ENCODE measurements around the gene RAB29.

RAB29 gene

DNA sequence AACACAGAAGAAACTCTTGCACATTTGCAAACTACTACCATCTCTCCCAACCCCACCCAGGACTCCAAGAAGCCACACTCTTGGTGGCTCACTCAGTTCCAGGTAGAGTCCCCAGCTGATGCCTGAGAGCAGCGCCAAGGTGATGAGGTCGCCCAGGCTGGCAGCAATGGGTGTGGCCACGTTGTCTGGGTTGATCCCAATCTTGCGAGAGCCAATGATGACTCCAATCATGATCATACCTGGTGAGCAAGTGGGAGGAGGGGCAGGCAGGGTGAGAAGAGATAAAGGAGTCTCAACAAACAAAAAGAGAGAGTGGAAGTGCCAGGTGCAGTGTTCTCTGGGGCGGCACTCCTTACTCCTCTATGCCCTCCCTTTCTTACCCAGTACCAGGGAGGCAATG is 23.3 kb upstream of the RAB29 start:
- DNase-seq (ENCODE audit: low spot score), result no peak
- in situ Hi-C loops (cut with MboI; ENCODE audit: low sequenced_read_pairs, unreplicated experiment), result loop anchor here (10.0 to 25.0 kb wide), 3 partner anchors 116 to 314 kb away; partner anchors contain the start of gene AVPR1B
- TF ChIP-seq, protein P1, sequence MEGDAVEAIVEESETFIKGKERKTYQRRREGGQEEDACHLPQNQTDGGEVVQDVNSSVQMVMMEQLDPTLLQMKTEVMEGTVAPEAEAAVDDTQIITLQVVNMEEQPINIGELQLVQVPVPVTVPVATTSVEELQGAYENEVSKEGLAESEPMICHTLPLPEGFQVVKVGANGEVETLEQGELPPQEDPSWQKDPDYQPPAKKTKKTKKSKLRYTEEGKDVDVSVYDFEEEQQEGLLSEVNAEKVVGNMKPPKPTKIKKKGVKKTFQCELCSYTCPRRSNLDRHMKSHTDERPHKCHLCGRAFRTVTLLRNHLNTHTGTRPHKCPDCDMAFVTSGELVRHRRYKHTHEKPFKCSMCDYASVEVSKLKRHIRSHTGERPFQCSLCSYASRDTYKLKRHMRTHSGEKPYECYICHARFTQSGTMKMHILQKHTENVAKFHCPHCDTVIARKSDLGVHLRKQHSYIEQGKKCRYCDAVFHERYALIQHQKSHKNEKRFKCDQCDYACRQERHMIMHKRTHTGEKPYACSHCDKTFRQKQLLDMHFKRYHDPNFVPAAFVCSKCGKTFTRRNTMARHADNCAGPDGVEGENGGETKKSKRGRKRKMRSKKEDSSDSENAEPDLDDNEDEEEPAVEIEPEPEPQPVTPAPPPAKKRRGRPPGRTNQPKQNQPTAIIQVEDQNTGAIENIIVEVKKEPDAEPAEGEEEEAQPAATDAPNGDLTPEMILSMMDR (IDR thresholded peaks at IDR 0.05; ENCODE audit: borderline replicate concordance, control extremely low read depth, extremely low read depth, insufficient read depth, missing control alignments), result no peak

DNA sequence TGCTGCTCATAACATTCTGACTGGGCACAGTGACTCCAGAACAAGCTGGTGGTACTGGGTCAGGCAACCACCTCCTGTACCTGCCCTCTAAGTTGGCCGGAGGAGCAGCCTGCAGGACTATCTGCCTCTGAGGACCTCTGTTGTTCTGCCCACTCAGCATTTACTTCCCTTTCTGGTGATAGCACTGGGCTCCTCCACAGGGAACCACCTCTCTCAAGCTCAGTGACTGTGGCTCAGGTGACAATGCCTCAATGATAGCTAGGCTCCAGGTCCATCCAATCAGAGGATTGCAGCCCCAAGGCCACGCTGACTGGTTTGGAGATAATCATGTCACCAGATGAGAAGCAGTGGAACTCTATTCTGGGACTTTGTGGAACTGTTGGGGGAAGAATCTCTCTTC is 21.9 kb upstream of the RAB29 start:
- no peak for DNase-seq (ENCODE audit: low spot score)
- in situ Hi-C loops (cut with MboI; ENCODE audit: low sequenced_read_pairs, unreplicated experiment), result loop anchor here (10.0 to 25.0 kb wide), 3 partner anchors 118 to 315 kb away; partner anchors contain the start of gene AVPR1B
- TF ChIP-seq, protein P1 (IDR thresholded peaks at IDR 0.05; ENCODE audit: borderline replicate concordance, control extremely low read depth, extremely low read depth, insufficient read depth, missing control alignments), result no peak

DNA sequence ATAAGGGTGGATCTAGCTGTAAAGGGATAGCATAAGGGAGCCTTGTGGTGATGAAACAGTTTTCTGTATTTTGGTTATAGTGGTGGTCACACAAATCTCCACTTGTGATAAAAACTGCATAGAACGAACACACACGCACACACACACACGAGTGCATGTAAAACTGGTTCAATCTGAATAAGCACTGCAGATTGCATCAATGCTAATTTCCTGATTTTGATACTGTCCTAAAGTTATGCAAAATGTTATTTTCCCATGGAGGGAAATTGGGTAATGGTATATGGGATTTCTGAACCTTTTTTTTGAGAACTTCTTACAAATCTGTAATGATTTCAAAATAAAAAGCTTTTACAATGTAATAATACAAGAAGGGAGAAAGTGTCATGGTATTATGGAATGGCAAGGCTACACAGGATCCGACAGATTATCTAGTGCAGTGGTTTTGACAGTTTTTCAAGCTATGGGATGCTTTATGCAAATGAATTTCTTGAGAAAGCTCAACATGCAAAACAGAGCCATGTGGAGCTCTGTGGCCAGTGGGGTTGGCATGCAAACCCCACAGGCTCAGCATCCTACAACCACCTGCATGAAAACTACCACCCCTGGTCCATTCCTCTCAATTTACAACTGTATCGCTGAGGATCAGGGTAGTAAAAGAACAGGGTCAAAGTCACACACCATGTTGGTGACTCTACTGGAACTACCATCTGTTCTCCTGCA is 18.9 kb upstream of the RAB29 start:
- TF ChIP-seq, protein P1 (IDR thresholded peaks at IDR 0.05; ENCODE audit: borderline replicate concordance, control extremely low read depth, extremely low read depth, insufficient read depth, missing control alignments), result no peak
- no peak for DNase-seq (ENCODE audit: low spot score)
- in situ Hi-C loops (cut with MboI; ENCODE audit: low sequenced_read_pairs, unreplicated experiment), result loop anchor here (10.0 to 25.0 kb wide), 3 partner anchors 121 to 318 kb away; partner anchors contain the start of gene AVPR1B

DNA sequence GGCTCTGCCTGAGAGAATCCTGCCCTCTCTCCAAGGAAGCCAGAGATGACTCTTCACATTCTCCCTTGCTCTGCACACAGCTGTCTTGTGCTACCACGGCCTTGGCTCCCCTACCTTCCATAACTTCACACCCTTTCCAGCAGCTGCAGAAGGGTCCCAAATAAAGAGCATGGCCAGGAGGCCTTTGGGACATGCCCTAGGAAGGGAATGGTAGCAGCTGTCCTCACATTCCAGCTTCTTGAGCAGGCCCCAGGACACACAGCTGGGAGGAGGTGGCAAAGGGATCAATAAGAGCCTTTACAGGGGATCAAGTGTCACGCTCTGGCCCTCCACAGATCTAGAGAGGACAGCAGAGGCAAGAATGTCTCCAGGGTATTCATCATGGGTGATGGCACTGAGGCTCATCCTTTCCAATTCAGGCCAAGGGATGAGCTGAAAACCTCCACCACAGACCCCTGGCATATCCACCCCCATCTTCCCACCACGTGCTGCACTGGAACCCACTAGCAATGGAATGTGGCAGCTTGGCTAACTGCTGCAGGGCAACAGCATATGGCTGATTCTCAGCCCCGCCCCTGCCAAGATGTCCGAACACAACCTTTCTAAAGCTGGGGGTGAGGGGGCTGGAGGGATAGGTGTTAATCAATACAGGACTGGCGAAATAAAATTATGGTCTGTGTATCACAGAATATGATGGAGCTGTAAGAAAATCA is 17.8 kb upstream of the RAB29 start:
- TF ChIP-seq, protein P1 (IDR thresholded peaks at IDR 0.05; ENCODE audit: borderline replicate concordance, control extremely low read depth, extremely low read depth, insufficient read depth, missing control alignments), result no peak
- in situ Hi-C loops (cut with MboI; ENCODE audit: low sequenced_read_pairs, unreplicated experiment), result loop anchor here (10.0 to 25.0 kb wide), 3 partner anchors 122 to 319 kb away; partner anchors contain the start of gene AVPR1B
- no peak for DNase-seq (ENCODE audit: low spot score)

DNA sequence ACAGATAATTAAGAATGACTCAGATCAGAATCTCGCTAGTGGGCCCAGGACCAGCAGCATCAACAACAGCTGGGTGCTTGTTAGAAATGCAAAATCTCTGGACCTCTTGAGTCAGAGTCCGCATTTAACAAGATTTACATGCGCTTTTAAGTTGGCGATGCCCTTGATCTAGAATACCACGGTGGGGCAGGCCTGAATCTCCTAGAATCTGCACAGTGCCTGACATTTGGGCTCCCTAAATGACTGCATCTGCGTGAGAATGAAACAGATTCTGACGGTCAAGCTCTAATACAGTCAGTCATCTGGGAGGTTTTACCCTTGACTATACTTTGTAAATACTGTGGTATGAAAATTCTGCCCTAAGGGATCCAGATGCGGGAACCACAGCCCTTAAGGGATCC is 17.2 kb upstream of the RAB29 start:
- TF ChIP-seq, protein P1 (IDR thresholded peaks at IDR 0.05; ENCODE audit: borderline replicate concordance, control extremely low read depth, extremely low read depth, insufficient read depth, missing control alignments), result no peak
- in situ Hi-C loops (cut with MboI; ENCODE audit: low sequenced_read_pairs, unreplicated experiment), result loop anchor here (10.0 to 25.0 kb wide), 3 partner anchors 122 to 320 kb away; partner anchors contain the start of gene AVPR1B
- DNase-seq (ENCODE audit: low spot score), result no peak

DNA sequence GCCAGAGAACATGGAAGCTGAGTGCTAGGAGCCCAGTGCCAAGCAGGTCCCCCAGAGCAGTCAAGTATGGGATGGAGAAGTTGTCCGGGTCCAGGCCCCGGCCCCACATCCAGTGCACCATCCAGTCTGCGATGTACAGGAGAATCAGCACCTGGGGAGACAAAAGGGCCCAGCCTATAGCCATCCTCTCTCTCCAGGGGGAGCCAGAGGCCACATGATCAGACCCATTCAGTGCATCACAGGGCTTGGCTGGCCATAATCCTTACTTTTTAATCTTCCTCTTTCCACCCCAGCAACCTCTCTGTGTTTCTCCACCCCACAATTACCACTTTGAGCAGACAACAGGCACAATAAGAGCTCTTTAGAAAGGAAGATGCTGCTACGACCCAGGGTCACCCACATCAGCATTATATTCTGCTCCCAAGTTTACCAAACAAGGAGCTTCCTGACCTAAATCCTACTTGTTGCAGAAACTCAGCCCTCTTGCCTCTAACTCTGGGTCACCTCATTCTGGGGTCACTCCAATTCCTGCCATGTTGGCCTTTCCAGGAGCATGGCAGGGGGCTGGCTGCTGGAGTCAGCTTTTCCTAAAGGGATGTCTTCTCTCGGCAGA is 16.4 kb upstream of the RAB29 start:
- TF ChIP-seq, protein P1 (IDR thresholded peaks at IDR 0.05; ENCODE audit: borderline replicate concordance, control extremely low read depth, extremely low read depth, insufficient read depth, missing control alignments), result peak; percentile 74
- in situ Hi-C loops (cut with MboI; ENCODE audit: low sequenced_read_pairs, unreplicated experiment), result loop anchor here (10.0 to 25.0 kb wide), 3 partner anchors 123 to 321 kb away; partner anchors contain the start of gene AVPR1B
- DNase-seq (ENCODE audit: low spot score), result peak; percentile 79
